Transverse colon (tissue), 4 donors: Measurements from ENCODE around the gene NUP133. TPM values are rescaled to one million over a fixed set of nuclear protein-coding genes. Genes with fewer than 3 reads are reported as not detected.
A peak's percentile ranks its signal among the peaks of the same experiment; 100 is the strongest.

ENCODE experiments used
- DNase-seq: peaks from one replicate; pipeline ENCODE4 v3.0.0-alpha.2; 2019
- H3K27ac ChIP-seq, 4 donors: fragments of 200-600 bp; sonication (generic); 2 replicates each; pipeline ENCODE4 v1.5.1; 2016 to 2018; ENCODE audit warnings: inconsistent platforms in 4 of 4
- H3K27me3 ChIP-seq: fragments of 200-600 bp; sonication (generic); 2 replicates; pipeline ENCODE4 v1.5.1; 2017; ENCODE audit warnings: inconsistent platforms
- H3K36me3 ChIP-seq, 4 donors: fragments of 200-600 bp; sonication (generic); 2 replicates each; pipeline ENCODE4 v1.5.1; 2017 to 2019; ENCODE audit warnings: inconsistent platforms in 4 of 4
- H3K4me1 ChIP-seq, 4 donors: fragments of 200-600 bp; sonication (generic); 2 replicates each; pipeline ENCODE4 v1.5.1; 2017 to 2020; ENCODE audit warnings: inconsistent platforms in 4 of 4
- H3K4me3 ChIP-seq, 4 donors: fragments of 200-600 bp; sonication (generic); 1 replicate in 1 of 4; 2 replicates in 3 of 4; pipeline versions ENCODE4 v1.5.1 to v1.6.1; 2017 to 2019; ENCODE audit warnings: inconsistent platforms in 4 of 4
- H3K9me3 ChIP-seq, 2 donors: fragments of 200-600 bp; sonication (generic); 2 replicates each; pipeline ENCODE4 v1.5.1; 2017 to 2019; ENCODE audit warnings: inconsistent platforms in 2 of 2
- CTCF ChIP-seq, 5 experiments: fragments of 200-600 bp in 3 of 5; fragments of 450-650 bp in 2 of 5; sonication (generic) in 3 of 5; IDR thresholded peaks; 1 replicate in 2 of 5; 2 replicates in 3 of 5; pipeline ENCODE4 v1.5.1; 2016 to 2017; ENCODE audit warnings: antibody characterized with exemption in 5 of 5, inconsistent platforms in 3 of 5, mild to moderate bottlenecking in 2 of 5, moderate library complexity in 1 of 5
- EP300 ChIP-seq: sonication (generic); formaldehyde crosslinking; IDR thresholded peaks from one replicate; pipeline ENCODE4 v1.6.1; 2017; ENCODE audit warnings: antibody characterized with exemption, low read depth
- POLR2A ChIP-seq: fragments of 450-650 bp; IDR thresholded peaks from one replicate; pipeline ENCODE4 v1.6.1; 2016; ENCODE audit warnings: antibody characterized with exemption, mild to moderate bottlenecking, moderate library complexity
- POLR2AphosphoS5 ChIP-seq, 3 donors: sonication (generic); formaldehyde crosslinking; IDR thresholded peaks; one replicate each; pipeline ENCODE4 v1.6.1; 2016; ENCODE audit warnings: antibody characterized with exemption in 3 of 3
- WGBS, 2 donors: methylation state at CpG; one replicate each; pipeline ENCODE4 v1.1.5; 2018; ENCODE audit warnings: low coverage in 1 of 2; 5-methylcytosine and 5-hydroxymethylcytosine counted together
- in situ Hi-C, 4 donors: fragments of 200-750 bp; cut with MboI; loops; one replicate each; pipeline versions ENCODE4 v1.15.0 to v1.15.1; 2017; ENCODE audit warnings: low sequenced_read_pairs in 3 of 4, low pct_ligation_motif_present in 1 of 4, low pct_unique_long_range_greater_than_20kb in 1 of 4
- intact Hi-C: fragments of 100-400 bp; cut with DNase I; formaldehyde crosslinking; loops from one replicate; pipeline ENCODE4 v1.15.1; 2023; ENCODE audit warnings: low total_unique reads
- total RNA-seq, 4 donors: library from RNA; depleted of rRNA; stranded (reverse); fragments of >200 nt; gene quantifications; one replicate each; pipeline ENCODE4 v1.1.0, GENCODE V29; 2016

Gene NUP133
- total RNA-seq, 4 donors from 2014 or later, result 14.6 to 118 (median 22.9) TPM

- Histone ChIP-seq H3K9me3 (no peaks in the 10 kb centered on the region), H3K4me1 (no peaks in the 10 kb centered on the region), H3K27me3 (no peaks in the 10 kb centered on the region), H3K27ac (no peak overlapping the region), H3K36me3 (peaks cover 0 to 27% (median 10%) of the 10 kb centered on the region in 4 donors), H3K4me3 (no peak overlapping the region)
- in situ Hi-C loops (no loop called here), intact Hi-C loops (no loop called here)
- peak; percentile 33 to 50 (median 45) for TF ChIP-seq CTCF (IDR thresholded peaks at IDR 0.05)
- no peak for TF ChIP-seq POLR2AphosphoS5 (IDR thresholded peaks at IDR 0.05)
- DNase-seq, result no peak
- 63 to 77% methylated on average over 3 to 5 of the region's 5 CpGs for WGBS, 2 donors
These were observed 55.0 kb downstream of the NUP133 start for GRCh38 chr1:229452956-229453801.

- Histone ChIP-seq H3K4me1 (no peaks in the 10 kb centered on the region), H3K27ac (no peak overlapping the region), H3K4me3 (no peak overlapping the region), H3K27me3 (no peaks in the 10 kb centered on the region), H3K36me3 (peaks cover 0 to 23% (median 11%) of the 10 kb centered on the region in 4 donors), H3K9me3 (no peaks in the 10 kb centered on the region)
- 61 to 77% methylated on average over 2 of the region's 2 CpGs for WGBS, 2 donors
- intact Hi-C loops (no loop called here), in situ Hi-C loops (no loop called here)
- no peak for DNase-seq
- TF ChIP-seq EP300 (no peak), POLR2A (no peak), CTCF (IDR thresholded peaks at IDR 0.05) (no peak), POLR2AphosphoS5 (IDR thresholded peaks at IDR 0.05) (no peak)
These were observed 59.3 kb downstream of the NUP133 start for GRCh38 chr1:229448845-229449244.

GRCh38 chr1:229448354-229448753, 59.8 kb downstream of the NUP133 start:
- Histone ChIP-seq H3K9me3 (no peaks in the 10 kb centered on the region), H3K27ac (no peak overlapping the region), H3K36me3 (peaks cover 0 to 23% (median 11%) of the 10 kb centered on the region in 4 donors), H3K27me3 (no peaks in the 10 kb centered on the region), H3K4me3 (no peak overlapping the region), H3K4me1 (no peaks in the 10 kb centered on the region)
- in situ Hi-C loops (no loop called here), intact Hi-C loops (no loop called here)
- TF ChIP-seq POLR2AphosphoS5 (IDR thresholded peaks at IDR 0.05) (no peak), CTCF (IDR thresholded peaks at IDR 0.05) (no peak), EP300 (no peak), POLR2A (no peak)
- whole genome bisulfite sequencing, 2 donors, result 90 to 91% methylated on average over 5 to 7 of the region's 7 CpGs
- no peak for DNase-seq

- in situ Hi-C loops, result no loop called here
These were observed 60.3 kb downstream of the NUP133 start for GRCh38 chr1:229447809-229448252.

More at GRCh38 chr1:229447809-229448252, 60.3 kb downstream of the NUP133 start:
- 84 to 100% methylated on average over 1 to 11 of the region's 11 CpGs for WGBS, 2 donors
- Histone ChIP-seq H3K27ac (no peak overlapping the region), H3K9me3 (no peaks in the 10 kb centered on the region), H3K27me3 (no peaks in the 10 kb centered on the region), H3K36me3 (peaks cover 0 to 26% (median 12%) of the 10 kb centered on the region in 4 donors), H3K4me3 (no peak overlapping the region), H3K4me1 (no peaks in the 10 kb centered on the region)
- no peak for DNase-seq
- TF ChIP-seq POLR2AphosphoS5 (IDR thresholded peaks at IDR 0.05), result no peak
- intact Hi-C loops, result no loop called here
